Body of pancreas (tissue), 4 donors: ENCODE data around the gene SLC34A1. TPM values are rescaled to one million over a fixed set of nuclear protein-coding genes. Genes with fewer than 3 reads are reported as not detected.

ENCODE experiments used
- ATAC-seq: fragments of 150-250 bp; one replicate; pipeline ENCODE4 v1.9.1; 2016
- DNase-seq, 4 donors: peaks; one replicate each; pipeline ENCODE4 v3.0.0-alpha.2; 2019
- H3K27ac ChIP-seq, 4 donors: fragments of 200-600 bp; sonication (generic); 1 replicate in 3 of 4; 2 replicates in 1 of 4; pipeline versions ENCODE4 v1.5.1 to v1.6.1; 2016 to 2019; ENCODE audit warnings: mild to moderate bottlenecking in 1 of 4, mixed read lengths in 1 of 4, moderate library complexity in 1 of 4
- H3K27me3 ChIP-seq, 2 donors: fragments of 200-600 bp; sonication (generic); one replicate each; pipeline ENCODE4 v1.6.0; 2016; ENCODE audit warnings: mild to moderate bottlenecking in 1 of 2
- H3K36me3 ChIP-seq, 2 donors: fragments of 200-600 bp; sonication (generic); replicated peaks in 1 of 2; 2 replicates each; pipeline ENCODE4 v1.5.1; 2016; ENCODE audit warnings: low read depth in 2 of 2; ENCODE audit not compliant: insufficient read depth in 1 of 2
- H3K4me1 ChIP-seq: fragments of 200-600 bp; sonication (generic); one replicate; pipeline ENCODE4 v1.6.0; 2016
- H3K4me3 ChIP-seq, 2 donors: fragments of 200-600 bp; sonication (generic); 1 replicate in 1 of 2; 2 replicates in 1 of 2; pipeline ENCODE4 v1.5.1; 2016 to 2019
- H3K9me3 ChIP-seq, 3 donors: fragments of 200-600 bp; sonication (generic); 1 replicate in 2 of 3; 2 replicates in 1 of 3; pipeline ENCODE4 v1.5.1; 2016
- POLR2A ChIP-seq, 3 donors: fragments of 450-650 bp; IDR thresholded peaks; one replicate each; pipeline ENCODE4 v1.6.1; 2016; ENCODE audit warnings: antibody characterized with exemption in 3 of 3, mild to moderate bottlenecking in 2 of 3
- WGBS, 2 donors: methylation state at CpG; one replicate each; pipeline ENCODE4 v1.1.5; 2017; 5-methylcytosine and 5-hydroxymethylcytosine counted together
- intact Hi-C: fragments of 100-400 bp; cut with DNase I; formaldehyde crosslinking; loops from one replicate; pipeline ENCODE4 v1.15.1; 2023
- total RNA-seq, 2 donors: library from RNA; depleted of rRNA; stranded (reverse); fragments of >200 nt; gene quantifications; one replicate each; pipeline ENCODE4 v1.1.0, GENCODE V29; 2016
- TF ChIP-seq, protein P1 (sequence below), 7 experiments: fragments of 450-650 bp in 4 of 7; fragments of 200-600 bp in 3 of 7; sonication (generic) in 3 of 7; IDR thresholded peaks; one replicate each; pipeline ENCODE4 v1.5.1; 2016 to 2019; ENCODE audit warnings: antibody characterized with exemption in 7 of 7

SLC34A1 gene
- total RNA-seq, 2 donors from 2014 or later, result not detected

DNA sequence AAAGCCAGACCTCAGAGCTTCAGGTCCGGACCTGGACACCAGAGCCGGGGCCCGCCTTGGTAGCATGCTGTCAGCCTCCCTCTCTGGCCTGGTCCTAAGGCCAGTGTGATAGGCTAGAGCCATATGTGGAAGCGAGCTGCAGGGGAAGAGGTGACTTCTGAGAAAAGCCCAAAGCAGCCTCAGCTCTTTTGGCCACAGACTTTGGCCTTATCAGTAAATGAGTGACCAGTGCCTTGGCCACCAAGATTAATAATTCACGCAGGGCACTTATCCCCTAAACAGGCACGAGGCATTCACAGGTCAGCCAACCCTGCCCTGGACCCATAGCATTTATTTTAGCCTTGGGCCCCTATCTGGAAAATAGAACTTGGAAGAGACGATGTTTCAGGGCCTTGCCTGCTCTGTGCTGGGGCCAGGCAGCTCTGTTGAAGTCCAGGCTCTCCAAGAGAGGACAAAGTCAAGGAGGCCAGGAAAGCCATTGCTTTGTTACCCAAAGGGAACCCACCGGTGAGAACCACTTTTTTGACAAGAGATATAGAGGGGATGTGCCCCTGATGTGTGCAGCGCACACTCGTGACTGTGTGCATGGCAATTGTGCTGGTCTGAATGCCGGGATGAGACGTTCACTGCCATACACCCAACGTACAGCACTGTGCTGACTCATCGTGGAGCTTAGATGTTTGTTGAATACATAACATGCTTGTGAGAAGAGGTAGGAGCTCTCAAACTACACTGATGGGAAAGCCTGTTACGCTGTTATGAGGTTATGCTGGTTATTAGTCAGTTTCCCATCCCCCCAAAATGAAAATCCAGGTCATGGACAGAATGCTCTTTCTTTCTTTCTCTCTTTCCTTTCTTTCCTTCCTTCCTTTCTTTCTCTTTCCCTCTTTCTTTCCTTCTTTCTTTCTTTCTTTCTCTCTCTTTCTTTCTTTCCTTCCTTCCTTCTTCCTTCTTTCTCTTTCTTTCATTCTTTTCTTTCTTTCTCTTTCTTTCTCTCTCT, 5.0 kb upstream of the SLC34A1 start:
- intact Hi-C loops, result loop anchor here (5.0 kb wide), 1 partner anchor 67 kb away; the partner anchor contains the start of gene MXD3

DNA sequence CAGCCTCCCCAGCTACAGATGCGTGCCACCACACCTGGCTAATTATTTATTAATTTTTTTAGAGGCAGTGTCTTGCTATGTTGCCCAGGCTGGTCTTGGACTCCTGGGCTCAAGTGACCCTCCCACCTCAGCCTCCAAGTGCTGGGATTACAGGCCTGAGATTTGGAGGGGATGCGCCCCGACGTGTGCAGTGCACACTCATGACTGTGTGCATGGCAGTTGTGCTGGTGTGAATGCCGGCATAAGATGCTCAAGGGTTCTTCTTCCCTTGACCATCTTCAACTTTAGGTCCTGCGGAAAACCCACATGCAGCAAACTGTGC, 3.5 kb upstream of the SLC34A1 start:
- TF ChIP-seq, protein P1, sequence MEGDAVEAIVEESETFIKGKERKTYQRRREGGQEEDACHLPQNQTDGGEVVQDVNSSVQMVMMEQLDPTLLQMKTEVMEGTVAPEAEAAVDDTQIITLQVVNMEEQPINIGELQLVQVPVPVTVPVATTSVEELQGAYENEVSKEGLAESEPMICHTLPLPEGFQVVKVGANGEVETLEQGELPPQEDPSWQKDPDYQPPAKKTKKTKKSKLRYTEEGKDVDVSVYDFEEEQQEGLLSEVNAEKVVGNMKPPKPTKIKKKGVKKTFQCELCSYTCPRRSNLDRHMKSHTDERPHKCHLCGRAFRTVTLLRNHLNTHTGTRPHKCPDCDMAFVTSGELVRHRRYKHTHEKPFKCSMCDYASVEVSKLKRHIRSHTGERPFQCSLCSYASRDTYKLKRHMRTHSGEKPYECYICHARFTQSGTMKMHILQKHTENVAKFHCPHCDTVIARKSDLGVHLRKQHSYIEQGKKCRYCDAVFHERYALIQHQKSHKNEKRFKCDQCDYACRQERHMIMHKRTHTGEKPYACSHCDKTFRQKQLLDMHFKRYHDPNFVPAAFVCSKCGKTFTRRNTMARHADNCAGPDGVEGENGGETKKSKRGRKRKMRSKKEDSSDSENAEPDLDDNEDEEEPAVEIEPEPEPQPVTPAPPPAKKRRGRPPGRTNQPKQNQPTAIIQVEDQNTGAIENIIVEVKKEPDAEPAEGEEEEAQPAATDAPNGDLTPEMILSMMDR (IDR thresholded peaks at IDR 0.05), result no peak
- TF ChIP-seq POLR2A (IDR thresholded peaks at IDR 0.05), result no peak
- intact Hi-C loops, result no loop called here

More for the DNA sequence above, 5.0 kb upstream of the SLC34A1 start:
- Histone ChIP-seq H3K27me3 (no peaks in the 10 kb centered on the region), H3K9me3 (no peaks in the 10 kb centered on the region), H3K4me1 (peaks cover 21% of the 10 kb centered on the region), H3K27ac (peak overlapping the region in 3 of 4 donors; percentile 6 to 52 (median 44)), H3K36me3 (no peaks in the 10 kb centered on the region), H3K4me3 (no peak overlapping the region)
- TF ChIP-seq POLR2A (IDR thresholded peaks at IDR 0.05), result no peak
- TF ChIP-seq, protein P1 (IDR thresholded peaks at IDR 0.05), result no peak
- DNase-seq, result no peak
- ATAC-seq, result peak; percentile 60
- WGBS, 2 donors, result 57 to 69% methylated on average over 12 to 15 of the region's 15 CpGs

DNA sequence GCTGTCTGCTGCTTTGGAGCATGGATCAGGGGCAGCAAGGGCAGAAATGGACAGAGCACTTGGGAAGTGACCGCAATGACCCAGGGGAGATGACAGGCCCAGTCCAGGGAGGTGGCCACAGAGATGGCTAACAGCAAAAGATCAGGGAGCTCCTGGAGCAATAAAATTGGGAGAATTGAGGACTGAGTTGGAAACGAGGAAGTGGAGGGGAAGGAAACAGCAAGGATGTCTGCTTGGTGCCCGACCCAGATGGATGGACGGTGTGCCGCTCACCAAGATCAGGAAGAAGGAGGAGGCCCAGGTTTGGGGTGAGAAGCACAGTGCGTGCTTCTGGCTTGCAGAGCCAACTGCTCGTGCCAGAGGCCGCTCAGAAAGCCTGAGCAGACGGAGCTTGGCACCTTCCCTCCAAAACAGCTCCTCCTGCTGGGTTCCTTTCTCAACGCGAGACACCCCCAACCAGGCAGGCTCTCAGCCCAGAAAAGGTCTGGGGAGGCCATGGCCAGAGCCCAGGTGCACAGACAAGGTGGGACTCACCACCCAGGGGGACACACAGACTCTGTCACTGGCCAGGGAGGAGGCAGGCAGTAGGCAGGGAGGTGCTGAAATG, 1.7 kb upstream of the SLC34A1 start:
- no peak overlapping the region for H3K4me3 ChIP-seq
- TF ChIP-seq, protein P1 (IDR thresholded peaks at IDR 0.05), result peak in 6 of 7 experiments; percentile 16 to 65 (median 52)
- TF ChIP-seq POLR2A (IDR thresholded peaks at IDR 0.05), result no peak
- 29 to 32% methylated on average over 11 of the region's 11 CpGs for WGBS, 2 donors
- H3K27me3 ChIP-seq, result no peaks in the 10 kb centered on the region
- H3K4me1 ChIP-seq, result peaks cover 21% of the 10 kb centered on the region
- DNase-seq, result peak; percentile 67 to 82 (median 74)
- H3K9me3 ChIP-seq, result no peaks in the 10 kb centered on the region
- H3K36me3 ChIP-seq, result no peaks in the 10 kb centered on the region
- intact Hi-C loops, result no loop called here
- H3K27ac ChIP-seq, result no peak overlapping the region
- ATAC-seq, result peak; percentile 75

More for the DNA sequence above, 3.5 kb upstream of the SLC34A1 start:
- H3K4me1 ChIP-seq, result peaks cover 21% of the 10 kb centered on the region
- H3K9me3 ChIP-seq, result no peaks in the 10 kb centered on the region
- no peaks in the 10 kb centered on the region for H3K27me3 ChIP-seq
- DNase-seq, result no peak
- no peak overlapping the region for H3K4me3 ChIP-seq
- ATAC-seq, result no peak
- H3K36me3 ChIP-seq, result no peaks in the 10 kb centered on the region
- 92% methylated on average over 5 to 6 of the region's 6 CpGs for WGBS, 2 donors
- H3K27ac ChIP-seq, result no peak overlapping the region

DNA sequence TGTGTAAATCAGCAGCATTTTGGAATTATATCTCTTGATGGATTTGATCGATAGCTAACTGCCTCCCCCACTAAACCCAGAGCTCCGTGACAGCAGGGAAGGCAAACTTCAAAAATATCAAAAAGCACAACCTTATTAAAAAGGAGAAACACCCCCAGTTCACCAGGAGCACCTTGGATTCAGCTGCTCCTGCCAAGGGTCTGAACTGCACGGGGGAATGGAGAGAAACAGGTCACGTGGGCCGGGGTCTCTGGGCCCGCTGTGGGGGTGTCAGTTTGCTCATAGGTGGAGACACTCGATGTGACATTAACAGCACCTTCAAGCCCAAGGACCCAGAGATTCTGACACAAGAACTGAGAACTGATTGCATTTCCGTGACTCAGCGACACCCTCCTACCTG, 1.1 kb upstream of the SLC34A1 start:
- H3K9me3 ChIP-seq, result no peaks in the 10 kb centered on the region
- H3K27ac ChIP-seq, result no peak overlapping the region
- TF ChIP-seq, protein P1 (IDR thresholded peaks at IDR 0.05), result no peak
- TF ChIP-seq POLR2A (IDR thresholded peaks at IDR 0.05), result no peak
- H3K36me3 ChIP-seq, result no peaks in the 10 kb centered on the region
- no peak overlapping the region for H3K4me3 ChIP-seq
- no peaks in the 10 kb centered on the region for H3K27me3 ChIP-seq
- ATAC-seq, result no peak
- 84 to 88% methylated on average over 9 of the region's 9 CpGs for WGBS, 2 donors
- DNase-seq, result no peak
- intact Hi-C loops, result no loop called here
- H3K4me1 ChIP-seq, result peaks cover 20% of the 10 kb centered on the region
